GM23338 (cell line): ENCODE measurements around the gene CCDC38. TPM values are rescaled to one million over a fixed set of nuclear protein-coding genes. Genes with fewer than 3 reads are reported as not detected.

ENCODE experiments used
- ATAC-seq: fragments of 200-7000 bp; cut with Tn5 transposase; 3 replicates; pipeline ENCODE4 v1.9.1; 2020
- DNase-seq: peaks from one replicate; pipeline ENCODE4 v3.0.0-alpha.2; 2015; ENCODE audit warnings: low spot score
- H2AFZ ChIP-seq: fragments of 200-600 bp; sonication (generic); 2 replicates; pipeline ENCODE4 v1.8.0; 2016; ENCODE audit warnings: antibody characterized with exemption, mild to moderate bottlenecking, moderate library complexity
- H3F3A ChIP-seq: fragments of 200-600 bp; sonication (generic); replicated peaks from 2 replicates; pipeline ENCODE4 v1.8.0; 2017; ENCODE audit warnings: antibody characterized with exemption, mixed run types, low read depth
- H3K27ac ChIP-seq: fragments of 200-600 bp; sonication (generic); 2 replicates; pipeline ENCODE4 v1.6.1; 2016; ENCODE audit warnings: low read depth
- H3K27me3 ChIP-seq: fragments of 200-600 bp; sonication (generic); 2 replicates; pipeline ENCODE4 v1.8.0; 2016; ENCODE audit warnings: mild to moderate bottlenecking, mixed run types, moderate library complexity; ENCODE audit not compliant: insufficient read depth
- H3K36me3 ChIP-seq: fragments of 200-600 bp; sonication (generic); 2 replicates; pipeline ENCODE4 v1.8.0; 2016; ENCODE audit warnings: mild to moderate bottlenecking; ENCODE audit not compliant: insufficient read depth
- H3K4me1 ChIP-seq: fragments of 200-600 bp; sonication (generic); 2 replicates; pipeline ENCODE4 v1.8.0; 2016; ENCODE audit warnings: mild to moderate bottlenecking, moderate library complexity; ENCODE audit not compliant: insufficient read depth
- H3K4me2 ChIP-seq: fragments of 200-600 bp; sonication (generic); 2 replicates; pipeline ENCODE4 v1.7.1; 2017; ENCODE audit warnings: mixed run types
- H3K4me3 ChIP-seq: fragments of 200-600 bp; sonication (generic); 2 replicates; pipeline ENCODE4 v1.6.1; 2016; ENCODE audit warnings: mixed run types
- H3K79me2 ChIP-seq: fragments of 200-600 bp; sonication (generic); replicated peaks from 2 replicates; pipeline ENCODE4 v1.8.0; 2017; ENCODE audit warnings: mild to moderate bottlenecking; ENCODE audit not compliant: insufficient read depth
- H3K9me2 ChIP-seq: fragments of 200-600 bp; sonication (generic); 2 replicates; pipeline ENCODE4 v1.8.0; 2017; ENCODE audit not compliant: insufficient read depth
- H4K20me1 ChIP-seq: fragments of 200-600 bp; sonication (generic); replicated peaks from 2 replicates; pipeline ENCODE4 v1.8.0; 2017; ENCODE audit warnings: mild to moderate bottlenecking; ENCODE audit not compliant: insufficient read depth
- H3K27ac Mint-ChIP-seq: 2 replicates; pipeline ENCODE4 v1.8.0; 2020; ENCODE audit warnings: inconsistent platforms, mild to moderate bottlenecking, moderate library complexity, mixed read lengths
- H3K27me3 Mint-ChIP-seq: 3 replicates; pipeline ENCODE4 v1.8.0; 2022; ENCODE audit warnings: low read depth, mild to moderate bottlenecking, moderate library complexity, mixed read lengths, inconsistent platforms; ENCODE audit not compliant: insufficient read depth, poor library complexity
- H3K36me3 Mint-ChIP-seq: 3 replicates; pipeline ENCODE4 v1.8.0; 2021; ENCODE audit warnings: low read depth, mild to moderate bottlenecking, inconsistent platforms, moderate library complexity, mixed read lengths
- H3K4me1 Mint-ChIP-seq: 3 replicates; pipeline ENCODE4 v1.8.0; 2020; ENCODE audit warnings: mild to moderate bottlenecking, inconsistent platforms, mixed read lengths
- H3K4me3 Mint-ChIP-seq: 3 replicates; pipeline ENCODE4 v1.8.0; 2021; ENCODE audit warnings: moderate library complexity, mild to moderate bottlenecking, inconsistent platforms, mixed read lengths
- H3K9me3 Mint-ChIP-seq: 3 replicates; pipeline ENCODE4 v1.8.0; 2020; ENCODE audit warnings: moderate library complexity, mild to moderate bottlenecking, inconsistent platforms, mixed read lengths
- CREB1 ChIP-seq: fragments of 250-450 bp; sonication (Bioruptor Pico); IDR thresholded peaks from 2 replicates; pipeline ENCODE4 v1.5.0; 2020; ENCODE audit warnings: low read depth, mild to moderate bottlenecking, moderate library complexity
- CTCF ChIP-seq, 2 experiments: fragments of 200-600 bp in 1 of 2; sonication (generic) in 1 of 2; conservative IDR thresholded peaks; 2 replicates each; pipeline versions ENCODE4 v1.5.1 to v1.6.1; 2016 to 2017; ENCODE audit warnings: antibody characterized with exemption in 2 of 2, low read depth in 2 of 2, mild to moderate bottlenecking in 2 of 2, moderate library complexity in 1 of 2
- ETS1 ChIP-seq: IDR thresholded peaks from 2 replicates; pipeline ENCODE4 v1.6.1; 2016; ENCODE audit warnings: antibody characterized with exemption
- EZH2 ChIP-seq: fragments of 200-600 bp; sonication (generic); IDR thresholded peaks from one replicate; pipeline ENCODE4 v1.8.0; 2017; ENCODE audit warnings: antibody characterized with exemption, mild to moderate bottlenecking, low read depth; ENCODE audit not compliant: unreplicated experiment
- EZH2phosphoT487 ChIP-seq: fragments of 200-600 bp; sonication (generic); IDR thresholded peaks from one replicate; pipeline ENCODE4 v1.8.1; 2018; ENCODE audit warnings: antibody characterized with exemption; ENCODE audit not compliant: unreplicated experiment
- JUNB ChIP-seq: IDR thresholded peaks from one replicate; pipeline ENCODE4 v1.6.1; 2016; ENCODE audit warnings: antibody characterized with exemption; ENCODE audit not compliant: unreplicated experiment
- NANOG ChIP-seq: IDR thresholded peaks from 2 replicates; pipeline ENCODE4 v1.6.1; 2016; ENCODE audit warnings: antibody characterized with exemption, borderline replicate concordance
- POLR2AphosphoS5 ChIP-seq: IDR thresholded peaks from 2 replicates; pipeline ENCODE4 v1.6.1; 2016; ENCODE audit warnings: antibody characterized with exemption, low read depth
- REST ChIP-seq: IDR thresholded peaks from one replicate; pipeline ENCODE4 v1.6.1; 2018; ENCODE audit warnings: antibody characterized with exemption; ENCODE audit not compliant: unreplicated experiment
- STAT1 ChIP-seq: IDR thresholded peaks from one replicate; pipeline ENCODE4 v1.6.1; 2016; ENCODE audit warnings: antibody characterized with exemption; ENCODE audit not compliant: unreplicated experiment
- ZNF114 ChIP-seq: fragments of 250-450 bp; sonication (Bioruptor Pico); IDR thresholded peaks from 2 replicates; pipeline ENCODE4 v1.5.0; 2020; ENCODE audit warnings: mild to moderate bottlenecking, moderate library complexity
- ZNF331 ChIP-seq: fragments of 250-450 bp; sonication (Bioruptor Pico); IDR thresholded peaks from 2 replicates; pipeline ENCODE4 v1.5.0; 2020; ENCODE audit warnings: low read depth, mild to moderate bottlenecking, moderate library complexity
- ZNF462 ChIP-seq: fragments of 250-450 bp; sonication (Bioruptor Pico); IDR thresholded peaks from 2 replicates; pipeline ENCODE4 v1.5.0; 2020; ENCODE audit warnings: mild to moderate bottlenecking, moderate library complexity
- polyA plus RNA-seq: library from polyadenylated mRNA; unstranded; fragments of >200 nt; fragmentation: Nextera tagmentation; extraction: Ambion mirVana; gene quantifications from 2 replicates; pipeline ENCODE4 v1.2.1, GENCODE V29; 2016
- total RNA-seq: library from RNA; depleted of rRNA; stranded (reverse); fragments of >200 nt; shearing (Covaris generic); gene quantifications from 2 replicates; pipeline ENCODE4 v1.2.3, GENCODE V29; 2014

Gene CCDC38
- total and polyA plus RNA-seq, 2 experiments from 2014 or later, result not detected

- Histone ChIP-seq H4K20me1 (no peaks in the 10 kb centered on the region), H3K36me3 (no peaks in the 10 kb centered on the region), H3K27ac (no peak overlapping the region), H3K79me2 (no peaks in the 10 kb centered on the region), H3K4me2 (peak overlapping the region; percentile 36), H3K9me2 (peaks cover 6% of the 10 kb centered on the region; the same call in 1 of the 2 replicates), H3K4me3 (no peak overlapping the region), H3K4me1 (peaks cover 8% of the 10 kb centered on the region), H3K27me3 (peaks cover 12% of the 10 kb centered on the region), H3F3A (no peaks in the 10 kb centered on the region), H2AFZ (no peak overlapping the region)
- no peak for DNase-seq
- no peak overlapping the region for H3K4me3 Mint-ChIP-seq
- no peak for ATAC-seq
- H3K4me1 Mint-ChIP-seq, result peaks cover 13% of the 10 kb centered on the region; the same call in 2 of the 3 replicates
- no peak for TF ChIP-seq STAT1
- no peak for TF ChIP-seq ZNF462 (CRISPR knock-in tag)
- no peak for TF ChIP-seq EZH2phosphoT487
- no peak for TF ChIP-seq CREB1
- no peak for TF ChIP-seq ETS1
- TF ChIP-seq JUNB, result no peak
- TF ChIP-seq CTCF (conservative IDR thresholded peaks at IDR 0.05; ENCODE audit: low read depth in 2 of 2), result no peak
- TF ChIP-seq REST, result no peak
- no peak for TF ChIP-seq NANOG
- TF ChIP-seq ZNF331 (CRISPR knock-in tag), result no peak
- no peak for TF ChIP-seq ZNF114 (CRISPR knock-in tag)
- TF ChIP-seq EZH2, result no peak
- no peak for TF ChIP-seq POLR2AphosphoS5
- peaks cover 4% of the 10 kb centered on the region; the same call in 1 of the 3 replicates for H3K36me3 Mint-ChIP-seq
- peaks cover 7% of the 10 kb centered on the region for H3K27me3 Mint-ChIP-seq
- H3K27ac Mint-ChIP-seq, result no peak overlapping the region
- peaks cover 7% of the 10 kb centered on the region; the same call in 2 of the 3 replicates for H3K9me3 Mint-ChIP-seq
Observed at GRCh38 chr12:95949477-95950206, 7.2 kb upstream of the CCDC38 start.
